Skeletal muscle tissue (tissue), 4 donors: ENCODE results near the gene CAMK1D. TPM values are rescaled to one million over a fixed set of nuclear protein-coding genes. Genes with fewer than 3 reads are reported as not detected.
"Not testable (repeated sequence)": the region's sequence is repeated elsewhere in the genome, so short reads cannot be mapped to it uniquely, and the experiment has no call there.

Experiments
- H3K27ac ChIP-seq: one replicate; pipeline ENCODE4 v1.7.0; 2013; ENCODE audit warnings: mild to moderate bottlenecking, low read depth, low read length, inconsistent platforms
- H3K27me3 ChIP-seq, 3 donors: one replicate each; pipeline ENCODE4 v1.7.0; 2013; ENCODE audit warnings: low read length in 3 of 3; ENCODE audit not compliant: control insufficient read depth in 3 of 3, insufficient read depth in 3 of 3
- H3K36me3 ChIP-seq, 3 donors: one replicate each; pipeline ENCODE4 v1.7.0; 2013; ENCODE audit warnings: low read length in 3 of 3; ENCODE audit not compliant: control insufficient read depth in 3 of 3, insufficient read depth in 3 of 3
- H3K4me1 ChIP-seq, 3 donors: one replicate each; pipeline ENCODE4 v1.7.0; 2013; ENCODE audit warnings: low read length in 3 of 3, mild to moderate bottlenecking in 3 of 3; ENCODE audit not compliant: control insufficient read depth in 3 of 3, insufficient read depth in 3 of 3
- H3K4me3 ChIP-seq, 3 donors: one replicate each; pipeline ENCODE4 v1.7.0; 2013; ENCODE audit warnings: low read length in 3 of 3
- H3K9ac ChIP-seq, 3 donors: one replicate each; pipeline ENCODE4 v1.7.0; 2013; ENCODE audit warnings: low read length in 3 of 3, mild to moderate bottlenecking in 3 of 3, moderate library complexity in 2 of 3, low read depth in 1 of 3
- H3K9me3 ChIP-seq, 3 donors: one replicate each; pipeline ENCODE4 v1.7.0; 2013; ENCODE audit warnings: low read length in 3 of 3; ENCODE audit not compliant: control insufficient read depth in 3 of 3
- total RNA-seq: library from RNA; depleted of rRNA; stranded (reverse); fragments of >200 nt; gene quantifications from one replicate; pipeline ENCODE4 v1.2.3, GENCODE V29; 2014
- donor health status: Osteomylitis.

CAMK1D gene
- total RNA-seq, 1 donor from 2014 or later: 2.1 TPM

DNA sequence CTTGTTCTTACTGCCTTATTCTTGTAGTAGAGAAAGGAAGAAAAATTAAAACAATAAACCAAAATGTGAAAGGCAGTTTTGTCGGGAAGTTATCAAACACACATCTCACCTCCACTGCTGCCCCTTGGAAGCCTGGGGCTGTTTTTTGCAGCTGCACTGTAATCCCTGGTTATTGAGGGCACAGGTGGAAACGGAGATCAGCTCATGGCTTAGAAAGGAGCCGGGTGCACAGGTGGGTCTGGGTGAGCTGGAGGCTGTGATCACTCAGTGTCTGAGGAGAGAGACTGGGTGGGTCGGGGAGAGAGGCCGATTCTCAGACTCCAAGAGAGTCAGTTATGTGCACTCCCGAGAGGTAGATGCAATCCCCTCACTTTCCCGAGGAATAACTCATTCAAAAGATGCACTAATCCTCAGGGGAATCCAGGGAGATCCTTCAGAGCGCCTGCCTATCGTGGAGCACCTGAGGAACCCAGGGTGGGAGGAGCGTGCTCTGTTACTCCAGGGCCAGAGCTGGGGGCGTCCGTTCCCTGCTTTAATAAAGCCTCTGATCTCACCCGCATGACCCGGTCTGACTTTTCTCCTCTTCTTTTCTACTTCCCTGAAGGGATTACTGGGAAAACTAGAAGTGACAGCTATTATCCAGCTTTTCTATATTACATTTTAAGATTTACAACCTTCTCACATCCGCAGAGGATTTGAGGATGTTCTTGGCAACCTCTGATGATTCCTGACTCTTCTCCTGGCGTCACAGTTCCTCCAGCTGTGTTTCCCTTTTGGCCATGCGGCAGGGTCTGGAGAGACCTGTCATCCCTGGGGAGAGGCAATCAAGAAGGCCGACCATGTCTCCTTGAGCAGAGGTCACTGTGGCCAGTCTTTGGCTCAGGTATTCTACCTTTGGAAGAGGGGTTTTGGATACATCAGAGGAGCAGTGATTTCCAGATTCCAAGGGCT lies 82.1 kb downstream of the CAMK1D start:
- no peaks in the 10 kb centered on the region for H3K36me3 ChIP-seq

GRCh38 chr10:12432402-12433189 lies 83.2 kb downstream of the CAMK1D start:
- H3K4me1 ChIP-seq: peaks cover 0 to 11% (median 2%) of the 10 kb centered on the region in 3 donors
- H3K36me3 ChIP-seq: no peaks in the 10 kb centered on the region
- H3K27me3 ChIP-seq: peaks cover 0 to 4% (median 0%) of the 10 kb centered on the region in 3 donors
- H3K9ac ChIP-seq: no peak overlapping the region
- no peak overlapping the region for H3K27ac ChIP-seq
- H3K4me3 ChIP-seq: no peak overlapping the region
- H3K9me3 ChIP-seq: peaks cover 0 to 2% (median 0%) of the 10 kb centered on the region in 3 donors

More for the DNA sequence above, 82.1 kb downstream of the CAMK1D start:
- peaks cover 0 to 2% (median 0%) of the 10 kb centered on the region in 3 donors for H3K9me3 ChIP-seq
- H3K27me3 ChIP-seq: peaks cover 0 to 4% (median 0%) of the 10 kb centered on the region in 3 donors
- H3K27ac ChIP-seq: no peak overlapping the region
- H3K4me3 ChIP-seq: no peak overlapping the region
- H3K9ac ChIP-seq: no peak overlapping the region
- H3K4me1 ChIP-seq: peaks cover 0 to 11% (median 2%) of the 10 kb centered on the region in 3 donors

DNA sequence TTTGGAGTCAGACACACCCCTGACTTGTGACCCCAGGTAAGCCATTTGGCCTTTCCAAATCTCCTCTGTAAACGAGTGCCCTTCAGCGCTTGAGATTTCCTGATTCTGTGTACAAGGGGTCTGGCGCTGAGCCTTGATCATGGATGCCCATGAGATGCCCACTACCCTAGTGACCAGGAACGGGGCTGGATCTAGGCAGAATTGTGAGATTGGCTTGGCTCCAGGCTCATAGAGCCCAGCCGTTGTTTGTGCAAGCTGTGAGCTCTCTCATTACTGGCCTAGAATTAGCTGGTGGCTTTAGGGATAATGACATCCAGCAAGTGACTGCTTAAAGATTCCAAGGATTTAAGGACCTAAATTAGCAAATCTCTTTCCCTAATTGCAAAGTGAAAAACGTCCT lies 84.9 kb downstream of the CAMK1D start:
- peaks cover 0 to 11% (median 2%) of the 10 kb centered on the region in 3 donors for H3K4me1 ChIP-seq

GRCh38 chr10:12434677-12435076 lies 85.3 kb downstream of the CAMK1D start:
- H3K9me3 ChIP-seq, H3K36me3 ChIP-seq, H3K4me3 ChIP-seq, H3K27ac ChIP-seq, H3K27me3 ChIP-seq, H3K9ac ChIP-seq: not testable (repeated sequence)
- peaks cover 0 to 11% (median 2%) of the 10 kb centered on the region in 3 donors for H3K4me1 ChIP-seq

More for the DNA sequence above, 84.9 kb downstream of the CAMK1D start:
- no peak overlapping the region for H3K27ac ChIP-seq
- H3K4me3 ChIP-seq: no peak overlapping the region
- H3K9me3 ChIP-seq: peaks cover 0 to 2% (median 0%) of the 10 kb centered on the region in 3 donors
- peaks cover 0 to 4% (median 0%) of the 10 kb centered on the region in 3 donors for H3K27me3 ChIP-seq
- no peaks in the 10 kb centered on the region for H3K36me3 ChIP-seq
- H3K9ac ChIP-seq: no peak overlapping the region

DNA sequence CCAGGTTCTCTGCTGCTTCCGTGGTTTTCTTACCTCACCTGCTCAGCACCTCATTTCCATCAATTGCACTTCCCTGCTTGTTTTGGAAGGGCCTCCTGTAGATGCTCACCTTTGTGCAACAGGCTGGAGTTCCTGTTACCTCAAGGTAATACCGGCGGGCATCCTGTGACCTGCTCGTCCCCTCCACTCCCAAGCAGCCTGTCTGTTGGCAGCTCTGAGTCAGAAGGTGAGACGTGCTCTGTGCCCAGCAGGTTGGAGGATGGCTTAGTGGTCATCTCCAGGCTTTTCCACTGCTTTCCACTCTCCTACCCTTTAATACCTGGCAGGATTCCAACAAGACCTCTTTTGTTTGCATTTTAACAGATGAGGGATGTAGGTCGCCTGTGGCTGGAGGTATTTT lies 86.0 kb downstream of the CAMK1D start:
- H3K36me3 ChIP-seq: no peaks in the 10 kb centered on the region

DNA sequence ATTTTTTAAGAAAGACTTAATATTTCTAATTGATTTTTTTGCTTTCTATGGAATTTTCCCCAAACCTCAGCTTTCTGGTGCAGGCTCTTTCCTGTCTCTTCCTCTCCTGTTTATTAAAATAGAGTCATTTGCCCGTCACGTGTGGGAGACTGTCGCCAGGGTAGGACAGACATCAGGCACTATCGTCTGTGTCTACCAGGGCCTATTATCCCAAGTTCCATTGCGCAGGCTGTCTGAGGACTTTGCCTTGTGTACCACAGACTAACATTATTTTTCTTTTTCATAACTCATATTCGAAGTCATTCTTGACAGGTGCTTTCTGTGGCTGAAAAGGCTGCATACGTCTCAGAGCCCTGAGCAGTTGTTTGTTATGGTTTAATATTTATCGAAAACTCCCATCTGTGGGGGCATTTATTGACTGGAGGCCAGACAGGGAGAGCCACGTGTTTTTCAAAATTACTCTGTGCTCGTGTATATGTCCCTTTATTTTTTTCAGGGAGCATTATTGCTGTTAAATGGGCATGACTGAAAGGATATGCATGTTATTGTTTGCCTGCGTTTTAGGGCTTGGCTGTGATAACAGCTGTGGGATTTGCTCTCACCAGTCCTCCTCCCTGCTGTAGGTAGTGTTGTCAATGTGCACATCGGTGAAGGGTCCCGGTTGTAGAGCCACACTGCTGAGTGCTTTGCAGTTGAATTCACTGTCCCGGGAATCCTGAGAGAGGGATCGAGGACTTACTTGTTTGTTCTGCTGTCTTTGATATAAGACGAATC lies 89.8 kb downstream of the CAMK1D start:
- no peaks in the 10 kb centered on the region for H3K9me3 ChIP-seq
- no peaks in the 10 kb centered on the region for H3K27me3 ChIP-seq
- no peaks in the 10 kb centered on the region for H3K4me1 ChIP-seq
- H3K27ac ChIP-seq: no peak overlapping the region
- H3K36me3 ChIP-seq: no peaks in the 10 kb centered on the region
- no peak overlapping the region for H3K9ac ChIP-seq
- no peak overlapping the region for H3K4me3 ChIP-seq

More for the DNA sequence above, 86.0 kb downstream of the CAMK1D start:
- peaks cover 0 to 7% (median 2%) of the 10 kb centered on the region in 3 donors for H3K4me1 ChIP-seq
- H3K4me3 ChIP-seq: no peak overlapping the region
- H3K27me3 ChIP-seq: peaks cover 0 to 4% (median 0%) of the 10 kb centered on the region in 3 donors
- peaks cover 0 to 2% (median 0%) of the 10 kb centered on the region in 3 donors for H3K9me3 ChIP-seq
- no peak overlapping the region for H3K9ac ChIP-seq
- H3K27ac ChIP-seq: no peak overlapping the region

- not testable (repeated sequence) for H3K9ac ChIP-seq, H3K27me3 ChIP-seq, H3K27ac ChIP-seq, H3K36me3 ChIP-seq, H3K4me3 ChIP-seq, H3K9me3 ChIP-seq, H3K4me1 ChIP-seq
Measured at GRCh38 chr10:12439767-12440166, 90.4 kb downstream of the CAMK1D start.

GRCh38 chr10:12443026-12443425 lies 93.7 kb downstream of the CAMK1D start:
- Histone ChIP-seq H3K36me3 (no peaks in the 10 kb centered on the region), H3K4me3 (no peak overlapping the region), H3K9me3 (no peaks in the 10 kb centered on the region), H3K27me3 (no peaks in the 10 kb centered on the region), H3K4me1 (no peaks in the 10 kb centered on the region), H3K27ac (no peak overlapping the region), H3K9ac (no peak overlapping the region)

- Histone ChIP-seq H3K36me3 (no peaks in the 10 kb centered on the region), H3K9ac (no peak overlapping the region), H3K9me3 (no peaks in the 10 kb centered on the region), H3K27ac (no peak overlapping the region), H3K4me3 (no peak overlapping the region), H3K27me3 (no peaks in the 10 kb centered on the region), H3K4me1 (no peaks in the 10 kb centered on the region)
Measured at GRCh38 chr10:12444981-12445700, 95.8 kb downstream of the CAMK1D start.
